GM18909 (cell line): ENCODE results near the gene TEX52.

Source experiments
- ATAC-seq: cut with Tn5 transposase; IDR thresholded peaks from one replicate; pipeline ENCODE4 v1.9.1; 2021; ENCODE audit warnings: mild to moderate bottlenecking; ENCODE audit not compliant: unreplicated experiment, poor library complexity

TEX52 gene

DNA sequence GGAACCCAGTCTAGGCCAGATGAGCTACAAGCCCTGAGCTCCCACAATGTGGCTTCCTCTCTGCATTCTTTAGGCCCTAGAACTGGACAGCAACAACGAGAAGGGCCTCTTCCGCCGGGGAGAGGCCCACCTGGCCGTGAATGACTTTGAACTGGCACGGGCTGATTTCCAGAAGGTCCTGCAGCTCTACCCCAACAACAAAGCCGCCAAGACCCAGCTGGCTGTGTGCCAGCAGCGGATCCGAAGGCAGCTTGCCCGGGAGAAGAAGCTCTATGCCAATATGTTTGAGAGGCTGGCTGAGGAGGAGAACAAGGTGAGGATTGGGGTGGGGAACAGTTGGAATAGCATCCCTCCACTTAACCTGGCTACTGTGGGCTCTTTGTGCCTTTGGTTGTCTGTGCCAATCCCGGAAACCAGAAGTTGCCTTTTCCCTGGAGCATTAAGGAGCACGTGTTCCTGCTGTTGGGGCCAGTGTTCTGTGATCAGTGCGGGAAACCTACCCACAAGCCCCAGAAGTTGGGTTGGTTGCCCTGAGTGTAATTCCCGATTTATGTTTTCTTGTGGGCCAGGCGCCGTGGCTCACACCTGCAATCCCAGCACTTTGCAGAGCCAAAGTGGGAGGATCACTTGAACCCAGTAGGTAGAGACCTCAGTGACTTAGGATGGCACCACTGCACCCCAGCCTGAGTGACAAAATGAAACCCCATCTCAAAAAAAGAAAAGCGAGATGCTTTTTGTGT, 55.6 kb downstream of the TEX52 start:
- no peak for ATAC-seq

GRCh38 chr12:2800046-2800570, 56.7 kb downstream of the TEX52 start:
- no peak for ATAC-seq
